DOHH2 (cell line): ENCODE results near the gene HEBP2.

Experiments
- H3F3A ChIP-seq: fragments of 200-600 bp; sonication (generic), shearing (Covaris generic); 2 replicates; pipeline ENCODE4 v1.6.0; 2016; ENCODE audit warnings: antibody characterized with exemption, mild to moderate bottlenecking; ENCODE audit not compliant: control insufficient read depth, insufficient read depth
- H3K27ac ChIP-seq: fragments of 200-600 bp; sonication (generic); 2 replicates; pipeline ENCODE4 v1.5.1; 2014; ENCODE audit warnings: low read depth, mild to moderate bottlenecking, low read length, moderate library complexity
- H3K27me3 ChIP-seq: fragments of 200-600 bp; sonication (generic); 2 replicates; pipeline ENCODE4 v1.6.1; 2014; ENCODE audit warnings: mild to moderate bottlenecking, low read length, mixed read lengths; ENCODE audit not compliant: control insufficient read depth
- H3K36me3 ChIP-seq: fragments of 200-600 bp; sonication (generic); 2 replicates; pipeline ENCODE4 v1.6.1; 2014; ENCODE audit warnings: mild to moderate bottlenecking, low read length, moderate library complexity, mixed read lengths; ENCODE audit not compliant: control insufficient read depth
- H3K4me1 ChIP-seq: fragments of 200-600 bp; sonication (generic); 2 replicates; pipeline ENCODE4 v1.6.1; 2014; ENCODE audit warnings: mild to moderate bottlenecking, low read length, mixed read lengths; ENCODE audit not compliant: control insufficient read depth
- H3K4me2 ChIP-seq: fragments of 200-600 bp; sonication (generic); 2 replicates; pipeline ENCODE4 v1.6.0; 2014; ENCODE audit warnings: mild to moderate bottlenecking, low read length, moderate library complexity
- H3K4me3 ChIP-seq: fragments of 200-600 bp; sonication (generic); 2 replicates; pipeline ENCODE4 v1.5.1; 2014; ENCODE audit warnings: mild to moderate bottlenecking, low read length, mixed read lengths
- H3K79me2 ChIP-seq: fragments of 200-600 bp; sonication (generic); 2 replicates; pipeline ENCODE4 v1.6.1; 2014; ENCODE audit warnings: mild to moderate bottlenecking, low read length, mixed read lengths; ENCODE audit not compliant: control insufficient read depth
- H3K9me2 ChIP-seq: fragments of 200-600 bp; sonication (generic); replicated peaks from 2 replicates; pipeline ENCODE4 v1.6.1; 2014; ENCODE audit warnings: mild to moderate bottlenecking, low read length, mixed read lengths; ENCODE audit not compliant: control insufficient read depth
- H3K9me3 ChIP-seq: fragments of 200-600 bp; sonication (generic); 2 replicates; pipeline ENCODE4 v1.6.1; 2014; ENCODE audit warnings: antibody characterized with exemption, low read length, mixed read lengths; ENCODE audit not compliant: control insufficient read depth, insufficient read depth
- H4K20me1 ChIP-seq: fragments of 200-600 bp; sonication (generic); 2 replicates; pipeline ENCODE4 v1.6.0; 2014; ENCODE audit warnings: low read depth, mild to moderate bottlenecking, antibody characterized with exemption, low read length, moderate library complexity; ENCODE audit not compliant: control insufficient read depth, insufficient read depth
- EZH2phosphoT487 ChIP-seq: fragments of 200-600 bp; sonication (generic); IDR thresholded peaks from 2 replicates; pipeline ENCODE4 v1.6.1; 2017; ENCODE audit warnings: borderline replicate concordance, mild to moderate bottlenecking, antibody characterized with exemption, low read length, moderate library complexity, mixed read lengths
- TF ChIP-seq, protein P1 (sequence below): fragments of 200-600 bp; sonication (generic); IDR thresholded peaks from one replicate; pipeline ENCODE4 v1.5.1; 2014; ENCODE audit warnings: antibody characterized with exemption, mild to moderate bottlenecking, low read depth, low read length; ENCODE audit not compliant: poor library complexity, severe bottlenecking

Gene HEBP2

DNA sequence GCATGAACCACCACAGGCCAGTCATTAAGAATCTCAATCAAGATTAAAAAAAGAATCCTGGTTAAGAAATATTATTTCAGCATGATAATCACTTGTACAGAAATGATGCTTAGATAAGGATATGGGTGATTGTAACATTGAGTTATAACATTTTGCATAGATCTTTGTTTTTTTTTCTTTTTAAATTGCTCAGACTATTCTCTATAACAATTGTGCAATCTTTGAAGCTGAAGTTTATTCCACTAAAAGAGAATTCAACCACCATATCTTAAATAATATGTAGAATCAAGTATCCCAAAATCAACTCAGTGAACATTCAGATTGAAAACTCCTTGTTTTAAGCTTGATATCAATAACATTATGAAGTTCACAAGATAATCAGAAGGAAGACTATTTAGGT lies 27.0 kb upstream of the HEBP2 start:
- H3K36me3 ChIP-seq = no peaks in the 10 kb centered on the region
- no peaks in the 10 kb centered on the region for H4K20me1 ChIP-seq
- no peak overlapping the region for H3K27ac ChIP-seq

GRCh38 chr6:138377844-138378243 lies 26.2 kb upstream of the HEBP2 start, which contains the start of gene SMIM28:
Gene SMIM28, plus strand, starts transcription at chr6:138377905. Its CDS starts 168 bp downstream, at chr6:138378073.
- Histone ChIP-seq H3K4me3 (no peak within 1 kb of the TSS), H3K27ac (no peak within 1 kb of the TSS), H3K36me3 (no peaks in the 10 kb centered on the region), H3K9me2 (no peaks in the 10 kb centered on the region), H3K9me3 (no peaks in the 10 kb centered on the region), H3K4me1 (no peaks in the 10 kb centered on the region), H3K4me2 (no peak within 1 kb of the TSS), H4K20me1 (no peaks in the 10 kb centered on the region), H3F3A (no peaks in the 10 kb centered on the region), H3K79me2 (no peaks in the 10 kb centered on the region), H3K27me3 (0 out of 2 replicates have a peak, but pooled peaks cover 3% of the 10 kb centered on the region)
- TF ChIP-seq EZH2phosphoT487 = no peak
- TF ChIP-seq, protein P1, sequence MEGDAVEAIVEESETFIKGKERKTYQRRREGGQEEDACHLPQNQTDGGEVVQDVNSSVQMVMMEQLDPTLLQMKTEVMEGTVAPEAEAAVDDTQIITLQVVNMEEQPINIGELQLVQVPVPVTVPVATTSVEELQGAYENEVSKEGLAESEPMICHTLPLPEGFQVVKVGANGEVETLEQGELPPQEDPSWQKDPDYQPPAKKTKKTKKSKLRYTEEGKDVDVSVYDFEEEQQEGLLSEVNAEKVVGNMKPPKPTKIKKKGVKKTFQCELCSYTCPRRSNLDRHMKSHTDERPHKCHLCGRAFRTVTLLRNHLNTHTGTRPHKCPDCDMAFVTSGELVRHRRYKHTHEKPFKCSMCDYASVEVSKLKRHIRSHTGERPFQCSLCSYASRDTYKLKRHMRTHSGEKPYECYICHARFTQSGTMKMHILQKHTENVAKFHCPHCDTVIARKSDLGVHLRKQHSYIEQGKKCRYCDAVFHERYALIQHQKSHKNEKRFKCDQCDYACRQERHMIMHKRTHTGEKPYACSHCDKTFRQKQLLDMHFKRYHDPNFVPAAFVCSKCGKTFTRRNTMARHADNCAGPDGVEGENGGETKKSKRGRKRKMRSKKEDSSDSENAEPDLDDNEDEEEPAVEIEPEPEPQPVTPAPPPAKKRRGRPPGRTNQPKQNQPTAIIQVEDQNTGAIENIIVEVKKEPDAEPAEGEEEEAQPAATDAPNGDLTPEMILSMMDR = no peak

More for the DNA sequence above, 27.0 kb upstream of the HEBP2 start:
- H3K4me3 ChIP-seq = no peak overlapping the region
- no peaks in the 10 kb centered on the region for H3K9me3 ChIP-seq
- H3K9me2 ChIP-seq = no peaks in the 10 kb centered on the region
- H3K4me1 ChIP-seq = no peaks in the 10 kb centered on the region
- H3F3A ChIP-seq = no peaks in the 10 kb centered on the region
- H3K79me2 ChIP-seq = no peaks in the 10 kb centered on the region
- 0 out of 2 replicates have a peak, but pooled peaks cover 3% of the 10 kb centered on the region for H3K27me3 ChIP-seq
- TF ChIP-seq, protein P1 = no peak
- no peak for TF ChIP-seq EZH2phosphoT487
- H3K4me2 ChIP-seq = no peak overlapping the region

- H3K9me2 ChIP-seq = no peaks in the 10 kb centered on the region
- no peaks in the 10 kb centered on the region for H3K9me3 ChIP-seq
- 0 out of 2 replicates have a peak, but pooled peaks cover 3% of the 10 kb centered on the region for H3K27me3 ChIP-seq
- H3K4me3 ChIP-seq = no peak overlapping the region
- no peaks in the 10 kb centered on the region for H3K79me2 ChIP-seq
- no peaks in the 10 kb centered on the region for H3K36me3 ChIP-seq
- no peak overlapping the region for H3K4me2 ChIP-seq
- H3K4me1 ChIP-seq = no peaks in the 10 kb centered on the region
- H3F3A ChIP-seq = no peaks in the 10 kb centered on the region
- TF ChIP-seq EZH2phosphoT487 = no peak
- TF ChIP-seq, protein P1 = no peak
- no peaks in the 10 kb centered on the region for H4K20me1 ChIP-seq
- H3K27ac ChIP-seq = no peak overlapping the region
These were observed 25.6 kb upstream of the HEBP2 start for GRCh38 chr6:138378463-138378862.
